ENCODE measurements around the gene GPR17.

The GPR17 gene

GRCh38 chr2:127670055-127670956, 24.4 kb downstream of the GPR17 start:
- DNase-seq (ENCODE audit: low read depth, low spot score) = no peak

GRCh38 chr2:127670957-127671290, 25.0 kb downstream of the GPR17 start:
- DNase-seq (ENCODE audit: low read depth, low spot score) = no peak

GRCh38 chr2:127671557-127672302, 25.8 kb downstream of the GPR17 start:
- no peak for DNase-seq (ENCODE audit: low read depth, low spot score)

GRCh38 chr2:127672341-127673224, 26.6 kb downstream of the GPR17 start:
- no peak for DNase-seq (ENCODE audit: low read depth, low spot score)

DNA sequence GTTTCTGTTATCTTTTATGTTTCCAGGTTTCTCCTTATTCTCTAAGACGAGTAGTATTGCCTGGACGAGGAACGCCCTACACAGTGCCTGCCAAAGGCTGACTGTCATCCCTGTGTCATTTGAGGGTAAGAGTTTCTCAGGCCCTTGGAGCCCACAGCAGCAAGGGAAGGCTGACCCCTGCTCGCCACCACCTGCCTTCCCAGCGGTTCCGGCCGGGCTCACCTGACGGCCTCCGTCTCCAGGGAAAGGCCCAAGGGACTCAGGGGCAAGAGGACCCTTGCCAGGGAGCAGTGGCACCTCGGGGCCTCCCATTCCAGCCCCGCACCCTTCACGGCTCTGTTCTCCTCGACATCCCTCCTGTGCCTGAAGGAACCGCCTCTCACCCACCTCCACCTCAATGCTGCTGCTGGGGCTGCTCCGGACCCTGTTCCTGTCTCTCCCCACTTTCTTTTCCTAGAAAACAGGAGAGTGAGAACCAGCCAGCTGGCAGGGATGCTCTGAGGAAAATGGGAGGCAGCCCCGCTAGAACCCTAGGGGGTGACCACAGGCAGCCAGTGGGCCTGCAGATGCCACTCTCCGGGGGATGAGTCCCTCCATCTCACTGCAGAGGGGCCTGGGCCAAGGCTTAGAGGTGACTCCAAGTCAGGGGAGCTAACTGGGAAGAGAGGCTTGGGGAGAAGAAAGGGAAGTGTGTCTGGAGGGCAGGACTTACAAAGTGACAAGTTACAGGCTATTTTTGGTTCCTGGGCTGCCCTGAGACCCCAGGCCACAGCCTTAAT, 27.5 kb downstream of the GPR17 start:
- DNase-seq (ENCODE audit: low read depth, low spot score) = no peak

DNA sequence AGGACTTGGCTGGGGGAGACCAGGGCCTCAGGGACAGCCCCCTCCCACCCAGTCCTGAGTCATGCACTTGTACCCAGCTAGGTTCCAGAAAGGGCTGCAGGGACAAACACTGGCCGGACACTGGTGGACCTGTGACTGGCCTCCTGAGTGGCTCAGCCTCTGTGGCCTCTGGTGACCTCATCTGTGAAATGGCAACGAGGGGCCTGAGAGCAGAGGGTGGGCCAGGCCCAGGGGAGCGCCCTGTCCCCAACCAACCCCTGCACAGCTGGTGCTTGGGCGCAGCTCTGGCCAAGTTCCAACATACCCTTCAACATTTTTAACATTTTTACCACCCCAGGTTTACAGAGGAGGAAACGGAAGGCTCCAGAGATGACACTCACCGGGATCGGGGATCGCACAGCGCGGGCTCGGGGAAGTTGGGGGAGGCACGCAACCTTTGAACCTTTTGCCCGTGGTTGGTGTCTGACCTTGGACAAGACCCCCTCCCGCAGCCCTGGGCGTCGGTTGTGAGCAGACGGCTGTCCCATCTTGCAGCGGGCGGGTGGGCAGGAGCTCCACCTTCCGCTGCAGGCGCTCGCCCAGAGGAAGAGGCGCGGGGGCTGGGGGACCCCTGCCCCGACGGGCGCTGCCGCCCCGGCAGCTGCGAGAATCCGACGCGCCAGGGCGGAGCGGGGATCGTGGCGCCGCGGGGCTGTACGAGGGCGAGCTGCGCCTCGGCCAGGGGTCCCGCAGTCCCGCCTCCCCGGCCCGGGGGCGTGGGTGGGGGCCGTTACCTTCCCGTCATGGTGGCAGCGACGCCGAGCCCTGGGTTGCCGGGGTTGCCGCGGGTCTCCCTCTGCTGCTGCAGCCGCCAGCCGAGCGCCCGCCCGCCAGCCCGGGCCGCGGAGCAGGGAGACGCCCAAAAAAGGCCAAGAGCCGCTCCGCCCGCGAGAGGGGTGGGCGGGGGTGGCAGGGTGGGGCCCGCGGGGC, 28.6 kb downstream of the GPR17 start:
- no peak for DNase-seq (ENCODE audit: low read depth, low spot score)

- no peak for DNase-seq (ENCODE audit: low read depth, low spot score)
Measured at GRCh38 chr2:127675331-127676261, 29.6 kb downstream of the GPR17 start, which contains the start of gene LIMS2. Gene LIMS2, minus strand, starts transcription at chr2:127675530. Its CDS starts 506 bp downstream, at chr2:127675024.

- no peak for DNase-seq (ENCODE audit: low read depth, low spot score)
Measured at GRCh38 chr2:127676906-127677305, 31.0 kb downstream of the GPR17 start.

DNA sequence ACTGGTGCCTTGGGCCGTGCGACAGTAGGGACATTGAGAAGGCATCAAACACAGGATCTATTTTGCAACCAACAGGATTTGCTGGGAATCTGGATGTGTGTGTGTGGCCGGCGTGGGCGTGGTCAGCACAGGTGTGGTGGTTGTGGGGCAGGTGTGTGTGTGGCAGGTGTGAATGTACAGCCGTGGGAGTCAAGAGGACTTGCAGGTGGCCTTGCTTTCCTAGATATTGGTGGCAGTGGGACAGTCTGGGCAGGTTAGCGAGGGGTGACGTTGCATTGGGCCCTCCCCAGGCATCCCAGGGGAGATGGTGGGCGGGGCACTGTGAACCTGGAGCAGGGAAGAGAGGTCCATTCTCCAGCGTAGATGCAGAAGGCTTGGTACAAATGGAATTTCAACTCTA, 32.6 kb downstream of the GPR17 start:
- no peak for DNase-seq (ENCODE audit: low read depth, low spot score)

DNA sequence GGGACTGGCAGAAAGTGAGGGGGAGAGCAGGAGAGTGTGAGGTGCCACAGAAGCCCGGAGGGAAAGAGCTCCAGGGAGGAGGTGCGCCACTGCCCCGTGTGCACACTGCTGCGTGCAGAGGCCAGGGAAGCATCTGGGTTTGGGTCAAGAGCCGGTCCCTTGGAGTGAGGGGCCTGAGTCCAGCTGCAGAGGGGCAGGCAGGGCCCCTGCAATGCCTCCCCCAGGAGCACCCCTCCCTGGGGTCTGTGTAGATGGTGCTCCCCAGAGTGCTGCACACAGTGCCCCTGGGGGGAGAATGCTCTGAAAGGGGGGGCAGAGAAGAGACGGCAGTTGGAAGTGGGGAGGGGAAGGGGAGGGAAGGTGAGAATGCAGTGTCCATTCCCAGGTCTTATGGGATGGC, 33.0 kb downstream of the GPR17 start:
- no peak for DNase-seq (ENCODE audit: low read depth, low spot score)

GRCh38 chr2:127679680-127680361, 33.9 kb downstream of the GPR17 start:
- no peak for DNase-seq (ENCODE audit: low read depth, low spot score)

DNA sequence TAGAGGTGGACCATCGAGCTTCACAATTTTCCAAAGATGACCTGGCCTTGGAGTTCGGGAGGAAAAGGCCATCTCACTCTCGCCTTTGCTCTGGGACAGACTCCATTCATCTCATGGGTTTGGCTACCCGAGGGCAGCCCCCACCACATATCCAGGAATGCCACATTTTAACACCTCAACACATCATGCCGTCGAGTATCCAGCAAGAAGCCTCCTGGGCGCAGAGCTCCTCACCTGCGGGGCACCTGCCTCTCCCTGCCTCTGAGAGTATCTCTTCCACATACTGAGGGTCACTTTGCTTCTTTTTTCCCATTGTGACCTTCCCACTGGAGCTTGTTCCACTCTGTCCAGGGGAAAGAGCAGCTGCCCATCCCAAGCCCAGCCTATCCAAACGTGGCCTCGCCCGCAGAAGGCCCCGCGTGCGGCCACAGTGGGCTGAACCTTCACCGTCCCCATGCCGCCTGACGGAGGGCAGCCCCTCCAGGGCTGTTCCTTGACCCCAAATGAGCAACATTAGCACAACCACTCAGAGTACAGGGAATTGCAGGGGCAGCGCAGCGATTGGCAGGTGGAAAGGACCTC, 34.8 kb downstream of the GPR17 start:
- no peak for DNase-seq (ENCODE audit: low read depth, low spot score)

GRCh38 chr2:127681288-127681804, 35.4 kb downstream of the GPR17 start:
- no peak for DNase-seq (ENCODE audit: low read depth, low spot score)

DNA sequence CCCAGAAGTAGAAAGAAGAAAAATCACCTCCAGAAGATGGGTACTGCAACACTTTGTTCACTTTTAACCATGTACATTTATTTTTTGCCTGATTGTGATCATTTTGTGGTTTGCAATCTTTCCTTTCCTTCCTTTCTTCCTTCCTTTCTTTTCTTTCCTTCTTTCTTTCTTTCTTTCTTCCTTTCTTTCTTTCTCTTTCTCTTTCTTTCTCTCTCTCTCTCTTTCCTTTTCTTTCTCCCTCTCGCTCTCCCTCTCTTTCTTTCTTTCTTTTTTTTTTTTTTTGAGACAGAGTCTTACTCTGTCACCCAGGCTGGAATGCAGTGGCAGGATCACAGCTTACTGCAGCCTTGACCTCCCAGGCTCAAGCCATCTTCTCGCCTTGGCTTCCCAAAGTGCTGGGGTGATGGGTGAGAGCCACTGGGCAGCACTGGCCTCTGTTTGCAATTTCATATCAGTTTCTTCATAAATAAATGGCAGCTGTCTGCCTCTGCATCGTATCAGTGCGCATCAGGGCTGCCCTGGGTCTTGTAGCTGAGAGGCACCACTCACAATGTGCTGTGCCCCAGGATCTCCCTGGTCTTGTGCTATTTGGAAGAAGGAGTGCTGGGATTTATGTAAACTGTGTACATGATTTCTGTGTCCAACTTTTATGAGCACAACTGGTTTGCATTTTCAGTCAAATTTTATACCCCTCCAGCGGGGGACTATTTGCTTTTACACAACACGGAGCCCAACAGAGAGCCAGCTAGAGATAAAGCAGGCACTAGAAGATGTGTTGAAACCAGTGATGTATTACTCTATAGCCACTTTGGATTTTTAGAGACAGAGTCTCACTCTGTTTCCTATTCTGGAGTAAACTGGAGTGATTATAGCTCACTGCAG, 36.3 kb downstream of the GPR17 start:
- DNase-seq (ENCODE audit: low read depth, low spot score) = no peak

DNA sequence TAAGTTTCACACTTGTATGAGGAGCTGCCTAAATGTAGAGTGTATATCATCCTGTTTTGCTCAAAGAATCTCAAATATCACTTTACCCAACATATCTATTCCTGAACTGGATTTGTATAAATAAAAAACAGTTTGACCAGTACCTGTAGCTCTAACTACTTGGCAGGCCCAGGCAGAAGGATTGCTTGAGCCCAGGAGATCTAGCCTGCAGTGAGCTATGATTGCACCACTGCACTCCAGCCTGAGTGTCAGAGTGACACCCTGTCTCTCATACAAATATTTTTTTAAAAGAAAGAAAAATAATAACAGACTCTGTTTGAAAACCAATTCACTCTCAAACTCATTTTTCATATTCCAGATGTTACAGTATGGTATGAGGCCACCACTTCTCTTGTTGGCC, 37.1 kb downstream of the GPR17 start:
- no peak for DNase-seq (ENCODE audit: low read depth, low spot score)

- DNase-seq (ENCODE audit: low read depth, low spot score) = no peak
Measured at GRCh38 chr2:127683757-127684156, 37.8 kb downstream of the GPR17 start.

All from iPS DF 19.7 (cell line).